SJCRH30 (cell line): ENCODE measurements around the gene C1QTNF1. TPM values are rescaled to one million over a fixed set of nuclear protein-coding genes. Genes with fewer than 3 reads are reported as not detected.

Experiments
- DNase-seq, 2 experiments: peaks; one replicate each; pipeline ENCODE4 v3.0.0-alpha.2; 2015 to 2020
- H3K27ac ChIP-seq: fragments of 250-450 bp; sonication (Bioruptor Pico); 2 replicates; pipeline ENCODE4 v1.5.1; 2020; ENCODE audit warnings: mild to moderate bottlenecking, moderate library complexity
- H3K27me3 ChIP-seq: fragments of 250-450 bp; sonication (Bioruptor Pico); 2 replicates; pipeline ENCODE4 v1.5.1; 2020; ENCODE audit warnings: mild to moderate bottlenecking, moderate library complexity
- H3K36me3 ChIP-seq: fragments of 250-450 bp; sonication (Bioruptor Pico); 2 replicates; pipeline ENCODE4 v1.5.1; 2020; ENCODE audit warnings: mild to moderate bottlenecking, moderate library complexity
- H3K4me1 ChIP-seq: fragments of 250-450 bp; sonication (Bioruptor Pico); 2 replicates; pipeline ENCODE4 v1.5.1; 2020; ENCODE audit warnings: mild to moderate bottlenecking, moderate library complexity
- H3K4me3 ChIP-seq: fragments of 250-450 bp; sonication (Bioruptor Pico); 2 replicates; pipeline ENCODE4 v1.5.1; 2020; ENCODE audit warnings: mild to moderate bottlenecking, moderate library complexity
- H3K9me3 ChIP-seq: fragments of 250-450 bp; sonication (Bioruptor Pico); replicated peaks from 2 replicates; pipeline ENCODE4 v1.5.1; 2020; ENCODE audit warnings: mild to moderate bottlenecking, moderate library complexity
- total RNA-seq: library from RNA; depleted of rRNA; stranded (reverse); fragments of >200 nt; shearing (Covaris generic); gene quantifications from 2 replicates; pipeline ENCODE4 v1.2.3, GENCODE V29; 2014; rRNA removed

The C1QTNF1 gene
- total RNA-seq, 1 experiment from 2014 or later: 45.7 TPM

DNA sequence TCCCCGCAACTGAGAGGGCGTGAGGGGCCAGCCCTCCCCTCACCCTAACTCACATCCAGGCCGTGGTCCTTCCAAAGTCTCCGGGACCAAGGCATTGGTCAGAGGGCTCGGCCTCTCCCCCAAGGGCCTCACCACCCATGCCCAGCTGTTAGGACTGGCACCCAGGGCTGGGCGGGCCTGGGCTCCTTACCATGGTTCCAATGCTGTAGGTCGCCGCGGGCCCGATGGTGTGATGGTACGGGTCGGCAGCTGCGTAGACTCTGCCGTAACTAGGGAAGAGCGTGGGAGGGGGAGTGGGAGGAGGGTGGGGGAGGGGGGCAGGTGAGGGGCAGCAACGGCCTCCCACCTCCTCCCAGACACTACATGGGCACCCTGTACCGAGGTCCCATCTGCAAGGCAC, 70.3 kb downstream of the C1QTNF1 start:
- Histone ChIP-seq H3K27me3 (peaks cover 33% of the 10 kb centered on the region), H3K4me3 (no peak overlapping the region), H3K4me1 (peaks cover 18% of the 10 kb centered on the region; the same call in 1 of the 2 replicates), H3K27ac (no peak overlapping the region), H3K9me3 (no peaks in the 10 kb centered on the region), H3K36me3 (peaks cover under 1% of the 10 kb centered on the region; the same call in 1 of the 2 replicates)
- DNase-seq: no peak

DNA sequence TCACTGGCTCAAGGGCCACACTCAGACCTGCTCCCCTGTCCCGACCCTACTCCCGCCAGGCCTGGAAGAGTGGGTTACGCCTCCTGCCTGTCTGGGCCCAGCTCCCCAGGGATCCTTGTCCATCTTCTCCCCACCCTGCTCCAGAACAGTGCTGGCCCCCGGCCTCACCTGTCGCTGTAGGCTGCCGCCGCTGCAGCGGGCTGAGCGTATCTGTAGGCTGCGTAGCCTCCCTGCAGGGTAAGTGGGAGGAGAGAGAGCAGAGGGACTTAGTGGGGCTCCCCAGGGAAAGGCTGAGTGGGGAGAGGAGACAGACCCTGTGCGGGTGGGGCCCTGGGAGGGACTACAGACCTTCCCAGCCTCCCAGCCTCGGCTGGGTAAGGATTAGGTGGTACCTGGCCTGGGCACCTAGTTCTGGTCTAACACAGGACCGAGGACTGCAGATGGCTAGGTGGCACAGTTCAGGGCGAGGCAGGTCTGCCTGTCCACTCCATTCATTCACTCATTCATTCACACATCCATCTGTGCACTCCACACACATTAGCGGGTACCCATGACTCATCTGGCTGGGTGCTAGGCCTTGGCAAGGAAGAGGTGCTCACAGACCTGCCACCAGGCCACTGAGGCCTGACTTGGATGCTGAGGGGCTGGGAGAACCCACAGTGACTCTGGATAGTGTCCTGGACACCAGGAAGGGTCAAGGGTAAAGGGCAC, 71.5 kb downstream of the C1QTNF1 start:
- Histone ChIP-seq H3K9me3 (no peaks in the 10 kb centered on the region), H3K27me3 (peaks cover 33% of the 10 kb centered on the region)
- peak in 1 of 2 experiments; percentile 46 for DNase-seq

DNA sequence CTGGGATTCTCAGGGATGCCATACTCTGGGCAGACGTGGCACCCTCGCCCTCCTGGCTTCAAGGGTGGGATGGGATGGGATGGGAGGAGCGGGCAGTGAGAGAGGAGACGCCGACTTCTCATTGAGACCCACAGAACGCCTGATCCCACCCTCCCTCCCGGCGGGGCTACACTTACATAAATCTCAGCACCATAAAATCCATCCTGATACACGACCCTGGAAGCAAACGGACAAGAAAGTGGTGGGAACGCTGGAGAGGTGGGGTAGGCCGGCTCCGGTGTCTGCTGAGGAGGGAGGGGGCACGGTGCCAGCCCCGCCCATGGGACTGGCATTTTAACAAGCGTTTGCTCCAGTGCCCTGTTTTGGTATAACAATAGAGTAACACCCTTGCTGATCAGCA, 72.5 kb downstream of the C1QTNF1 start:
- no peaks in the 10 kb centered on the region for H3K36me3 ChIP-seq
- DNase-seq: no peak
- no peak overlapping the region for H3K27ac ChIP-seq
- no peaks in the 10 kb centered on the region for H3K9me3 ChIP-seq
- H3K4me3 ChIP-seq: no peak overlapping the region
- peaks cover 33% of the 10 kb centered on the region for H3K27me3 ChIP-seq
- H3K4me1 ChIP-seq: peaks cover 27% of the 10 kb centered on the region; the same call in 1 of the 2 replicates

More for the DNA sequence above, 71.5 kb downstream of the C1QTNF1 start:
- no peaks in the 10 kb centered on the region for H3K36me3 ChIP-seq
- H3K4me3 ChIP-seq: no peak overlapping the region
- no peak overlapping the region for H3K27ac ChIP-seq
- H3K4me1 ChIP-seq: peaks cover 18% of the 10 kb centered on the region; the same call in 1 of the 2 replicates

DNA sequence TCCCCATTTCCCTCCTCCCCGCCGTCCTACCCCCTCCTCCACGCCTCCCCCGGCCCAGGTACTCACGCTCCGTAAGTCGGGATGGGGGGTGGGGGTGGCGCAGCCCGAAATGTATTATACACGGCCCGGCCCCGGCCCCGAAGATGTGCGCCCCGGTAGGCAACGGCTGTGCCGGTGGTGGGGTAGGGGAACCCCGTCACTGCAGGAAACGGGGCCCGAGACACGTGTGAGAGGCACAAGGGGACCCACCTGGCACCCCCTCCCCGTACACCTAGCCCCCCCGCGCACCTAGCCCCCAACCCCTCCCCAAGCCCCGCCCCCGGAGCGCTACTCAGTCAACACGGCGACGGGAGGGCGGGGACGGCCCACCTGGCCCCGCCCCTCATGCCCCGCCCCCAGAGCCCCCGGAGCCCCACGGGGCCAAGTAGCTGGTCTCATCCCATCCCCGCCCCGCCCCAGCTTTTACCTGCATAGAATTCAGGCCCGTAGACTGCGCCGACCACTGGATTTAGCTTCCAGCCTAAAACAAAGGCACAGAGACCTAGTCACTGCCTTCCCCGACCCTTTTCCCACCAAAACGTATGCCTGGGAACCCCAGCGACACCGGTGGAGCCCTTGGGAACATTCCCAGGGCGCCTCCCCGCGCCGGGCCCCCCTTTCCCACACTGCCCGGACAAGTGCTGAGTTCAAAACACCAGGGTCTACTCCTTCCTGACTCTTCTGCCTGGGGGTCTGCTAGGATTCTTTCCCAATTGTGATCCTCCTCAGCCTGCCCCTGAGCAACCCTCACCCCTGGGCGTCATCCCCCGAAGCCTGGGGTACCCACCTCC, 73.5 kb downstream of the C1QTNF1 start:
- no peak for DNase-seq
- Histone ChIP-seq H3K27me3 (peaks cover 33% of the 10 kb centered on the region), H3K4me1 (peaks cover 30% of the 10 kb centered on the region; the same call in 1 of the 2 replicates)

DNA sequence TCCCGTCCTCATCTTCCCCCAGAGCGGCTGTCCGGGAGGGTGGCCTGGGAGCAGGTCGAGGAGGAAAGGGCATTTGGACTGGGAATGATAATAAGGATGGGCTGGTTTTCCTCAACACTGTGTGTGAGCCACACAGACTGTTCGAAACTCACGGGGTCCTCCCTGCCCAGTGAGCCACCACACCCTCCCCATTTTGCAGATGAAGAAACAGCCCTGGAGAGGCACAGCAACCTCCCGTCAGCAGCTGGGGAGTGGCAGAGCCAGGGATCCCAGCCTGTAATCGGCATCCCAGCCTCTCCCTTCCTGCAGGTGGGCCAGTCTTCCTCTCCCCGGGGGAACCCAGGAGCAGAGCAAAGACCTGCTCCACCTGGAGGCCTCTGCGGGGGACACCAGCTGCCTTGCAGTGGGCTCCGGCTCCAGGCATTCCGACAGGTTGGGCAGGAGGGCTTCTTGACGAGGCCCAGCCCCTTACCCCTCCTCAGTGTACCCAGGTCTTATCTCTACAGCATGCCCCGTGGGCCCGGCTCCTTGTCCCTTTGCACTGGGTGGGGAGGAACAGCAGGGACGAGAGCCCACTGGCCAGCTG, 74.4 kb downstream of the C1QTNF1 start:
- Histone ChIP-seq H3K9me3 (no peaks in the 10 kb centered on the region), H3K27me3 (peaks cover 27% of the 10 kb centered on the region), H3K27ac (no peak overlapping the region), H3K36me3 (no peaks in the 10 kb centered on the region), H3K4me3 (no peak overlapping the region), H3K4me1 (peaks cover 34% of the 10 kb centered on the region; the same call in 1 of the 2 replicates)
- DNase-seq: no peak

More for the DNA sequence above, 73.5 kb downstream of the C1QTNF1 start:
- Histone ChIP-seq H3K4me3 (no peak overlapping the region), H3K27ac (no peak overlapping the region), H3K36me3 (no peaks in the 10 kb centered on the region), H3K9me3 (no peaks in the 10 kb centered on the region)

Other genes with a start within 250 kb of the C1QTNF1 start
- gene CYTH1, start 241.9 kb upstream of the C1QTNF1 start, total RNA-seq: 29.1 and 34.0 TPM in 2 replicates
- gene USP36, start 183.4 kb upstream of the C1QTNF1 start, total RNA-seq: 42.8 and 48.2 TPM in 2 replicates
- gene CEP295NL, start 121.0 kb upstream of the C1QTNF1 start, total RNA-seq: 1.3 TPM in 2 replicates
- 65.6 and 66.9 TPM in 2 replicates for gene TIMP2, start 98.8 kb upstream of the C1QTNF1 start, total RNA-seq
- gene LGALS3BP, start 44.2 kb upstream of the C1QTNF1 start, total RNA-seq: 140 and 142 TPM in 2 replicates
- 89.0 and 98.6 TPM in 2 replicates for gene CANT1, start 14.4 kb upstream of the C1QTNF1 start, total RNA-seq
- gene ENGASE, start 50.7 kb downstream of the C1QTNF1 start, total RNA-seq: 56.3 and 82.5 TPM in 2 replicates